GM12878 (cell line): Measurements from ENCODE around the gene CPD. TPM values are rescaled to one million over a fixed set of nuclear protein-coding genes. Genes with fewer than 3 reads are reported as not detected.

Experiments
- BHLHE40 ChIP-seq, 2 experiments: fragments of 450-650 bp in 1 of 2; IDR thresholded peaks; 2 replicates each; pipeline ENCODE4 v1.6.1; 2011 to 2017; ENCODE audit warnings: low read depth in 2 of 2, borderline replicate concordance in 1 of 2, improper control_type of control experiment in 1 of 2, low read length in 1 of 2, mild to moderate bottlenecking in 1 of 2
- CHD1 ChIP-seq: IDR thresholded peaks from 2 replicates; pipeline ENCODE4 v1.6.1; 2012; ENCODE audit warnings: low read depth, low read length, improper control_type of control experiment
- CREB1 ChIP-seq: IDR thresholded peaks from 2 replicates; pipeline ENCODE4 v1.6.1; 2012; ENCODE audit warnings: low read depth, mild to moderate bottlenecking, inconsistent platforms
- JUNB ChIP-seq: IDR thresholded peaks from 2 replicates; pipeline ENCODE4 v1.6.1; 2016; ENCODE audit warnings: antibody characterized with exemption, mild to moderate bottlenecking
- NKRF ChIP-seq: fragments of 450-650 bp; conservative IDR thresholded peaks from 2 replicates; pipeline ENCODE4 v1.6.1; 2017; ENCODE audit warnings: mild to moderate bottlenecking, moderate library complexity
- YBX1 ChIP-seq: fragments of 450-650 bp; IDR thresholded peaks from 2 replicates; pipeline ENCODE4 v1.6.1; 2016; ENCODE audit warnings: antibody characterized with exemption
- polyA plus RNA-seq, 11 experiments: library from polyadenylated mRNA; depleted of rRNA in 4 of 11; unstranded in 6 of 11; stranded (reverse) in 5 of 11; fragments of >200 nt; fragmentation: Nextera tagmentation in 4 of 11; fragmentation: Illumina TruSeq in 1 of 11; extraction: Ambion mirVana in 4 of 11; extraction: Trizol in 1 of 11; gene quantifications; 1 replicate in 1 of 11; 2 replicates in 10 of 11; pipeline versions ENCODE4 v1.2.1 to v1.2.3, GENCODE V29; 2011 to 2016; ENCODE audit warnings: inconsistent platforms in 2 of 11, missing spikeins in 2 of 11, low read depth in 1 of 11
- total RNA-seq, 4 experiments: library from RNA; depleted of rRNA in 3 of 4; stranded (reverse); fragments of >200 nt in 3 of 4; fragmentation: Illumina TruSeq in 1 of 4; extraction: Trizol in 1 of 4; gene quantifications; 2 replicates each; pipeline versions ENCODE4 v1.2.1 to v1.2.3, GENCODE V29; 2013 to 2021
- TF ChIP-seq, protein P1 (sequence below): IDR thresholded peaks from 2 replicates; pipeline ENCODE4 v1.6.1; 2012; ENCODE audit warnings: mild to moderate bottlenecking, low read depth, low read length
- TF ChIP-seq, protein P2 (sequence below): IDR thresholded peaks from 2 replicates; pipeline ENCODE4 v1.6.1; 2012; ENCODE audit warnings: improper control_type of control experiment, low read depth, low read length; ENCODE audit not compliant: insufficient replicate concordance

The CPD gene
- total and polyA plus RNA-seq, 10 of the 15 experiments (the other 5 are each of a cell fraction or from before 2014, with no cell fraction given), result 3.5 to 24.2 (median 15.7) TPM

GRCh38 chr17:30379903-30380381 is 1.2 kb downstream of the CPD start (continued):
- TF ChIP-seq NKRF, result no peak
- peak; percentile 33; the same call in 1 of the 2 replicates for TF ChIP-seq CREB1
- no peak for TF ChIP-seq JUNB
- peak in 1 of 2 experiments; percentile 36; a peak in 1 of 4 replicates for TF ChIP-seq BHLHE40 (IDR thresholded peaks at IDR 0.05; ENCODE audit: borderline replicate concordance in 1 of 2, low read depth in 2 of 2, low read length in 1 of 2)
- TF ChIP-seq, protein P1, sequence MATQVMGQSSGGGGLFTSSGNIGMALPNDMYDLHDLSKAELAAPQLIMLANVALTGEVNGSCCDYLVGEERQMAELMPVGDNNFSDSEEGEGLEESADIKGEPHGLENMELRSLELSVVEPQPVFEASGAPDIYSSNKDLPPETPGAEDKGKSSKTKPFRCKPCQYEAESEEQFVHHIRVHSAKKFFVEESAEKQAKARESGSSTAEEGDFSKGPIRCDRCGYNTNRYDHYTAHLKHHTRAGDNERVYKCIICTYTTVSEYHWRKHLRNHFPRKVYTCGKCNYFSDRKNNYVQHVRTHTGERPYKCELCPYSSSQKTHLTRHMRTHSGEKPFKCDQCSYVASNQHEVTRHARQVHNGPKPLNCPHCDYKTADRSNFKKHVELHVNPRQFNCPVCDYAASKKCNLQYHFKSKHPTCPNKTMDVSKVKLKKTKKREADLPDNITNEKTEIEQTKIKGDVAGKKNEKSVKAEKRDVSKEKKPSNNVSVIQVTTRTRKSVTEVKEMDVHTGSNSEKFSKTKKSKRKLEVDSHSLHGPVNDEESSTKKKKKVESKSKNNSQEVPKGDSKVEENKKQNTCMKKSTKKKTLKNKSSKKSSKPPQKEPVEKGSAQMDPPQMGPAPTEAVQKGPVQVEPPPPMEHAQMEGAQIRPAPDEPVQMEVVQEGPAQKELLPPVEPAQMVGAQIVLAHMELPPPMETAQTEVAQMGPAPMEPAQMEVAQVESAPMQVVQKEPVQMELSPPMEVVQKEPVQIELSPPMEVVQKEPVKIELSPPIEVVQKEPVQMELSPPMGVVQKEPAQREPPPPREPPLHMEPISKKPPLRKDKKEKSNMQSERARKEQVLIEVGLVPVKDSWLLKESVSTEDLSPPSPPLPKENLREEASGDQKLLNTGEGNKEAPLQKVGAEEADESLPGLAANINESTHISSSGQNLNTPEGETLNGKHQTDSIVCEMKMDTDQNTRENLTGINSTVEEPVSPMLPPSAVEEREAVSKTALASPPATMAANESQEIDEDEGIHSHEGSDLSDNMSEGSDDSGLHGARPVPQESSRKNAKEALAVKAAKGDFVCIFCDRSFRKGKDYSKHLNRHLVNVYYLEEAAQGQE, result no peak
- TF ChIP-seq YBX1, result no peak
- TF ChIP-seq, protein P2, sequence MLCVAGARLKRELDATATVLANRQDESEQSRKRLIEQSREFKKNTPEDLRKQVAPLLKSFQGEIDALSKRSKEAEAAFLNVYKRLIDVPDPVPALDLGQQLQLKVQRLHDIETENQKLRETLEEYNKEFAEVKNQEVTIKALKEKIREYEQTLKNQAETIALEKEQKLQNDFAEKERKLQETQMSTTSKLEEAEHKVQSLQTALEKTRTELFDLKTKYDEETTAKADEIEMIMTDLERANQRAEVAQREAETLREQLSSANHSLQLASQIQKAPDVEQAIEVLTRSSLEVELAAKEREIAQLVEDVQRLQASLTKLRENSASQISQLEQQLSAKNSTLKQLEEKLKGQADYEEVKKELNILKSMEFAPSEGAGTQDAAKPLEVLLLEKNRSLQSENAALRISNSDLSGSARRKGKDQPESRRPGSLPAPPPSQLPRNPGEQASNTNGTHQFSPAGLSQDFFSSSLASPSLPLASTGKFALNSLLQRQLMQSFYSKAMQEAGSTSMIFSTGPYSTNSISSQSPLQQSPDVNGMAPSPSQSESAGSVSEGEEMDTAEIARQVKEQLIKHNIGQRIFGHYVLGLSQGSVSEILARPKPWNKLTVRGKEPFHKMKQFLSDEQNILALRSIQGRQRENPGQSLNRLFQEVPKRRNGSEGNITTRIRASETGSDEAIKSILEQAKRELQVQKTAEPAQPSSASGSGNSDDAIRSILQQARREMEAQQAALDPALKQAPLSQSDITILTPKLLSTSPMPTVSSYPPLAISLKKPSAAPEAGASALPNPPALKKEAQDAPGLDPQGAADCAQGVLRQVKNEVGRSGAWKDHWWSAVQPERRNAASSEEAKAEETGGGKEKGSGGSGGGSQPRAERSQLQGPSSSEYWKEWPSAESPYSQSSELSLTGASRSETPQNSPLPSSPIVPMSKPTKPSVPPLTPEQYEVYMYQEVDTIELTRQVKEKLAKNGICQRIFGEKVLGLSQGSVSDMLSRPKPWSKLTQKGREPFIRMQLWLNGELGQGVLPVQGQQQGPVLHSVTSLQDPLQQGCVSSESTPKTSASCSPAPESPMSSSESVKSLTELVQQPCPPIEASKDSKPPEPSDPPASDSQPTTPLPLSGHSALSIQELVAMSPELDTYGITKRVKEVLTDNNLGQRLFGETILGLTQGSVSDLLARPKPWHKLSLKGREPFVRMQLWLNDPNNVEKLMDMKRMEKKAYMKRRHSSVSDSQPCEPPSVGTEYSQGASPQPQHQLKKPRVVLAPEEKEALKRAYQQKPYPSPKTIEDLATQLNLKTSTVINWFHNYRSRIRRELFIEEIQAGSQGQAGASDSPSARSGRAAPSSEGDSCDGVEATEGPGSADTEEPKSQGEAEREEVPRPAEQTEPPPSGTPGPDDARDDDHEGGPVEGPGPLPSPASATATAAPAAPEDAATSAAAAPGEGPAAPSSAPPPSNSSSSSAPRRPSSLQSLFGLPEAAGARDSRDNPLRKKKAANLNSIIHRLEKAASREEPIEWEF, result peak; percentile 15
- TF ChIP-seq CHD1, result 0 out of 2 replicates have a peak, but pooled peaks have one; percentile 30
